Gastrocnemius medialis (tissue), 4 donors: Measurements from ENCODE around the gene RSPO3. TPM values are rescaled to one million over a fixed set of nuclear protein-coding genes. Genes with fewer than 3 reads are reported as not detected.

Source experiments
- ATAC-seq, 2 donors: fragments of 150-250 bp; one replicate each; pipeline ENCODE4 v1.9.1; 2016
- DNase-seq, 2 donors: peaks; one replicate each; pipeline ENCODE4 v3.0.0-alpha.2; 2019
- H3K27ac ChIP-seq, 4 donors: fragments of 200-600 bp; sonication (generic); 1 replicate in 1 of 4; 2 replicates in 3 of 4; pipeline ENCODE4 v1.5.1; 2016 to 2018; ENCODE audit warnings: mild to moderate bottlenecking in 2 of 4, moderate library complexity in 1 of 4
- H3K27me3 ChIP-seq, 3 donors: fragments of 200-600 bp; sonication (generic) in 2 of 3; 1 replicate in 1 of 3; 2 replicates in 2 of 3; pipeline versions ENCODE4 v1.5.1 to v1.6.0; 2016 to 2019; ENCODE audit warnings: mild to moderate bottlenecking in 1 of 3, moderate library complexity in 1 of 3
- H3K36me3 ChIP-seq, 2 donors: fragments of 200-600 bp; sonication (generic) in 1 of 2; one replicate each; pipeline ENCODE4 v1.5.1; 2017 to 2018
- H3K4me1 ChIP-seq, 2 donors: fragments of 200-600 bp; sonication (generic) in 1 of 2; one replicate each; pipeline ENCODE4 v1.5.1; 2016 to 2017; ENCODE audit warnings: mild to moderate bottlenecking in 2 of 2
- H3K4me3 ChIP-seq, 4 donors: fragments of 200-600 bp; sonication (generic) in 3 of 4; 1 replicate in 1 of 4; 2 replicates in 3 of 4; pipeline ENCODE4 v1.5.1; 2016 to 2019; ENCODE audit warnings: mild to moderate bottlenecking in 2 of 4
- H3K9me3 ChIP-seq, 3 donors: fragments of 200-600 bp; sonication (generic) in 2 of 3; 1 replicate in 1 of 3; 2 replicates in 2 of 3; pipeline ENCODE4 v1.5.1; 2016 to 2019
- CTCF ChIP-seq, 5 experiments: fragments of 450-650 bp in 3 of 5; fragments of 200-600 bp in 2 of 5; sonication (generic) in 2 of 5; IDR thresholded peaks in 4 of 5; conservative IDR thresholded peaks in 1 of 5; 1 replicate in 4 of 5; 2 replicates in 1 of 5; pipeline ENCODE4 v1.5.1; 2016 to 2019; ENCODE audit warnings: antibody characterized with exemption in 5 of 5, mild to moderate bottlenecking in 3 of 5, moderate library complexity in 3 of 5
- POLR2A ChIP-seq, 2 donors: fragments of 450-650 bp; IDR thresholded peaks; one replicate each; pipeline ENCODE4 v1.6.1; 2017; ENCODE audit warnings: antibody characterized with exemption in 2 of 2, mild to moderate bottlenecking in 2 of 2, moderate library complexity in 2 of 2
- in situ Hi-C, 4 donors: fragments of 200-750 bp; cut with MboI; loops; one replicate each; pipeline versions ENCODE4 v1.15.0 to v1.8.0; 2017; ENCODE audit warnings: low sequenced_read_pairs in 4 of 4
- intact Hi-C: fragments of 100-400 bp; cut with DNase I; formaldehyde crosslinking; loops from one replicate; pipeline ENCODE4 v1.15.1; 2023; ENCODE audit warnings: low total_unique reads
- total RNA-seq, 4 donors: library from RNA; depleted of rRNA; stranded (reverse); fragments of >200 nt; gene quantifications; one replicate each; pipeline versions ENCODE4 v1.1.0 to v1.2.3, GENCODE V29; 2016

RSPO3 gene
- total RNA-seq, 4 donors from 2014 or later: 4.8 to 30.5 (median 7.2) TPM

- H3K27me3 ChIP-seq: no peaks in the 10 kb centered on the region
- no peak for DNase-seq
- ATAC-seq: no peak
- peaks cover 7 to 9% of the 10 kb centered on the region in 2 donors for H3K4me1 ChIP-seq
- no peak overlapping the region for H3K27ac ChIP-seq
- no peaks in the 10 kb centered on the region for H3K9me3 ChIP-seq
- H3K4me3 ChIP-seq: no peak overlapping the region
- no peak for TF ChIP-seq CTCF (IDR thresholded peaks at IDR 0.05 in 4 of 5, conservative IDR thresholded peaks at IDR 0.05 in 1 of 5)
- no peak for TF ChIP-seq POLR2A (IDR thresholded peaks at IDR 0.05)
- intact Hi-C loops: no loop called here
- H3K36me3 ChIP-seq: no peaks in the 10 kb centered on the region
- in situ Hi-C loops: no loop called here
Observed at GRCh38 chr6:127077886-127078285, 40.6 kb upstream of the RSPO3 start.

DNA sequence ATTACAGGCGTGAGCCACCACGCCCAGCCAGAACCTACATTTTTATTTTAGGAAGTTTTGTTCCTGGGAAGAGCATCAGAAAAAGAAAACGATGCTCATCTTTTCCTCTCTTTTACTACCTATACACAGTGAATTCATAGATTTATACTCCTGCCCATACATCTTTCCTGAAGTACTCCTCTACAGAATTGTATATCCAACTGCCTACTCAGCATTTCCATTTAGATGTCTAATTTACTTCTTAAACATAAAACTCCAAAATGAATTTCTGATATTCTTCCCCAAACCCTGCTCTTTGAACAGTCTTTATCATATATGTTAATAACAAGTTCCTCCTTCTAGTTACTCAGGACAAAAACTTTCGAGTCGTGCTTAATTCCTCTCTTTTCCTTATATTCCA, 39.8 kb upstream of the RSPO3 start:
- Histone ChIP-seq H3K4me3 (no peak overlapping the region), H3K36me3 (no peaks in the 10 kb centered on the region), H3K9me3 (no peaks in the 10 kb centered on the region), H3K27ac (no peak overlapping the region), H3K4me1 (peaks cover 7 to 9% of the 10 kb centered on the region in 2 donors), H3K27me3 (no peaks in the 10 kb centered on the region)
- in situ Hi-C loops (no loop called here), intact Hi-C loops (no loop called here)
- no peak for DNase-seq
- TF ChIP-seq CTCF (IDR thresholded peaks at IDR 0.05 in 4 of 5, conservative IDR thresholded peaks at IDR 0.05 in 1 of 5): no peak
- no peak for TF ChIP-seq POLR2A (IDR thresholded peaks at IDR 0.05)
- ATAC-seq: no peak

- no peak overlapping the region for H3K27ac ChIP-seq
- no peaks in the 10 kb centered on the region for H3K27me3 ChIP-seq
- in situ Hi-C loops: no loop called here
- H3K4me1 ChIP-seq: peaks cover 7 to 9% of the 10 kb centered on the region in 2 donors
- intact Hi-C loops: no loop called here
- ATAC-seq (peak; percentile 60 to 62), DNase-seq (no peak)
- TF ChIP-seq CTCF (IDR thresholded peaks at IDR 0.05 in 4 of 5, conservative IDR thresholded peaks at IDR 0.05 in 1 of 5) (no peak), POLR2A (IDR thresholded peaks at IDR 0.05) (no peak)
- no peaks in the 10 kb centered on the region for H3K9me3 ChIP-seq
- H3K4me3 ChIP-seq: no peak overlapping the region
- no peaks in the 10 kb centered on the region for H3K36me3 ChIP-seq
Observed at GRCh38 chr6:127079681-127080080, 38.8 kb upstream of the RSPO3 start.

GRCh38 chr6:127080081-127080480, 38.4 kb upstream of the RSPO3 start:
- intact Hi-C loops (no loop called here), in situ Hi-C loops (no loop called here)
- H3K27ac ChIP-seq: no peak overlapping the region
- H3K4me3 ChIP-seq: no peak overlapping the region
- H3K36me3 ChIP-seq: no peaks in the 10 kb centered on the region
- no peaks in the 10 kb centered on the region for H3K27me3 ChIP-seq
- no peak for ATAC-seq
- DNase-seq: no peak
- TF ChIP-seq CTCF (IDR thresholded peaks at IDR 0.05 in 4 of 5, conservative IDR thresholded peaks at IDR 0.05 in 1 of 5) (no peak), POLR2A (IDR thresholded peaks at IDR 0.05) (no peak)
- no peaks in the 10 kb centered on the region for H3K9me3 ChIP-seq
- peaks cover 7 to 9% of the 10 kb centered on the region in 2 donors for H3K4me1 ChIP-seq
